ENCODE results near the gene UQCRC1. TPM values are rescaled to one million over a fixed set of nuclear protein-coding genes. Genes with fewer than 3 reads are reported as not detected.

The UQCRC1 gene
- total and polyA plus RNA-seq, 2 of the 8 experiments (the other 6 are each of a cell fraction or from before 2014, with no cell fraction given) = 310 to 720 TPM

DNA sequence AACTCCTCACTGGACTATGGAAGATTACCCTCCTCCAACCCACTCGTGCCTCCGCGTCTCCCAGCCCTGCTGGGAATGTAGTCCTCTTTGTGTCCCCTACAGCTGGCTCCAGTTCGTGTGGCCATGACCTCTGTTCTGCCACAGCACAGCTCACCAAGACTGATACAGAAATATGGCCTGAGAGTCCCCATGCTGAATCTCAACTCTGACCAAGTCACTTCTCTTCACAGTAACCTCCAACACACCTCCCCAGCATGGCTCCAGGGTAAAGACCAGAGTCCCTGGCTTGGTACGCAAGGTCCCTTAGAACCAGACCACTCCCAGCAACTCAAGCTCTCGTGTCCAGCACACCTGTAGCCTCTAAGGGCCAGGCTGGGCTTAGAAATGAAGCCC lies 12.0 kb downstream of the UQCRC1 start:
- Histone ChIP-seq H4K20me1 (replicated peaks in 1 of 2; ENCODE audit: control insufficient read depth in 1 of 2, insufficient read depth in 2 of 2, low read length in 2 of 2) (peaks cover 0 to 31% of the 10 kb centered on the region in 2 experiments), H4K91ac (replicated peaks; ENCODE audit: insufficient read length, low read length) (no peak overlapping the region), H3K36me3 (ENCODE audit: control insufficient read depth in 2 of 4, insufficient read depth in 4 of 4, low read length in 3 of 4) (peaks cover 31 to 36% (median 34%) of the 10 kb centered on the region in 4 experiments), H2AFZ (ENCODE audit: low read length) (no peak overlapping the region), H2BK12ac (ENCODE audit: low read depth, low read length) (no peak overlapping the region), H2AK5ac (ENCODE audit: low read depth, low read length) (no peak overlapping the region; the same call in 1 of the 2 replicates), H3K4me2 (ENCODE audit: insufficient read depth in 1 of 2, low read depth in 2 of 2, low read length in 2 of 2) (no peak overlapping the region), H3K23ac (ENCODE audit: insufficient read length) (no peak overlapping the region), H3K79me1 (ENCODE audit: low read depth, low read length) (no peaks in the 10 kb centered on the region), H3K79me2 (ENCODE audit: control insufficient read depth in 1 of 2, insufficient read depth in 2 of 2, low read length in 2 of 2) (no peaks in the 10 kb centered on the region), H3K14ac (ENCODE audit: insufficient read length) (no peak overlapping the region), H2BK5ac (ENCODE audit: low read depth, low read length) (no peak overlapping the region), H3K27ac (ENCODE audit: low read depth, low read length) (no peak overlapping the region; the same call in 1 of the 2 replicates), H4K5ac (ENCODE audit: insufficient read length, low read depth, low read length) (no peak overlapping the region), H2BK20ac (ENCODE audit: low read length) (no peak overlapping the region), H2BK15ac (ENCODE audit: low read length) (no peak overlapping the region), H3K4ac (replicated peaks; ENCODE audit: insufficient read length, low read depth, low read length) (no peak overlapping the region), H4K8ac (ENCODE audit: extremely low read depth, insufficient read depth, low read length) (no peak overlapping the region), H3K23me2 (ENCODE audit: low read depth, low read length) (peaks cover 1% of the 10 kb centered on the region; the same call in 1 of the 2 replicates), H3K4me3 (ENCODE audit: extremely low read depth in 1 of 4, insufficient read depth in 2 of 4, low read depth in 3 of 4, low read length in 4 of 4) (no peak overlapping the region), H3K18ac (ENCODE audit: extremely low read depth, low read length) (no peak overlapping the region), H3K56ac (replicated peaks; ENCODE audit: insufficient read length, low read depth, low read length) (no peak overlapping the region), H3K9ac (replicated peaks in 1 of 4; ENCODE audit: extremely low read depth in 1 of 4, low read depth in 3 of 4, low read length in 3 of 4) (no peak overlapping the region), H2BK120ac (replicated peaks; ENCODE audit: low read depth, low read length) (no peak overlapping the region), H3K9me3 (ENCODE audit: insufficient read depth in 2 of 2, low read depth in 1 of 2, low read length in 1 of 2) (no peaks in the 10 kb centered on the region), H3K27me3 (replicated peaks in 1 of 4; ENCODE audit: control insufficient read depth in 3 of 4, extremely low read depth in 1 of 4, insufficient read depth in 3 of 4, low read length in 3 of 4) (peaks cover 0 to 6% (median 0%) of the 10 kb centered on the region in 4 experiments; a peak in 4 of 7 replicates), H3K4me1 (replicated peaks in 1 of 4; ENCODE audit: control insufficient read depth in 3 of 4, insufficient read depth in 4 of 4, low read length in 3 of 4) (peaks cover 3 to 18% (median 15%) of the 10 kb centered on the region in 4 experiments; a peak in 6 of 7 replicates)
- 100% methylated on average over 6 of the region's 6 CpGs; no CpG with 5 or more reads in 1 of the 2 experiments for WGBS, 2 experiments (ENCODE audit: extremely low coverage in 1 of 2, insufficient coverage in 1 of 2, insufficient read length in 1 of 2, insufficient replicate concordance in 2 of 2, low coverage in 1 of 2, low lambda C conversion rate in 2 of 2, missing lambda C conversion rate in 1 of 2)
- ChIA-PET CTCF (ENCODE audit: partially characterized antibody) (interaction anchor here (1.1 to 1.5 kb wide), 4 partner anchors 10 to 66 kb away, joined by 3 to 5 read pairs (median 4); partner anchors contain the start of genes CELSR3, SLC26A6 and UQCRC1), POLR2A (ENCODE audit: partially characterized antibody) (interaction anchor here (0.7 to 5.1 kb wide), 26 partner anchors 7 to 426 kb away, joined by 3 to 23 read pairs (median 5); partner anchors contain the start of genes CELSR3, PLXNB1, SLC26A6 and UCN2)
- no peak for FAIRE-seq
- DNase-seq (ENCODE audit: low read depth in 1 of 2, low spot score in 2 of 2) = no peak
- TF ChIP-seq CEBPB (IDR thresholded peaks at IDR 0.05; ENCODE audit: low read depth, low read length) (no peak), CHD2 (IDR thresholded peaks at IDR 0.05; ENCODE audit: low read length) (no peak), SRF (IDR thresholded peaks at IDR 0.05; ENCODE audit: low read depth, low read length) (no peak), SIRT6 (IDR thresholded peaks at IDR 0.05; ENCODE audit: low read length) (no peak), CTBP2 (IDR thresholded peaks at IDR 0.05; ENCODE audit: borderline replicate concordance, insufficient read depth, insufficient read length, low read length) (no peak), SP2 (IDR thresholded peaks at IDR 0.05; ENCODE audit: low read length) (no peak), BCL11A (IDR thresholded peaks at IDR 0.05; ENCODE audit: low read depth in 2 of 2, low read length in 2 of 2) (no peak), ZNF274 (IDR thresholded peaks at IDR 0.05; ENCODE audit: borderline replicate concordance, extremely low read depth, low read length) (no peak), TCF12 (IDR thresholded peaks at IDR 0.05; ENCODE audit: low read depth, low read length) (no peak), BACH1 (IDR thresholded peaks at IDR 0.05; ENCODE audit: low read length) (no peak), TAF7 (optimal IDR thresholded peaks at IDR 0.05; ENCODE audit: borderline replicate concordance, low read depth, low read length) (no peak), POLR2AphosphoS5 (IDR thresholded peaks at IDR 0.05; ENCODE audit: low read depth, low read length) (no peak), GTF2F1 (IDR thresholded peaks at IDR 0.05; ENCODE audit: borderline replicate concordance, low read depth, low read length) (no peak), POU5F1 (IDR thresholded peaks at IDR 0.05; ENCODE audit: low read depth, low read length) (no peak), KDM4A (IDR thresholded peaks at IDR 0.05; ENCODE audit: low read depth, low read length, severe bottlenecking) (no peak), CREB1 (IDR thresholded peaks at IDR 0.05) (no peak)

All from H1 (cell line).